Breast epithelium (tissue), 4 donors: ENCODE measurements around the gene P2RY12. TPM values are rescaled to one million over a fixed set of nuclear protein-coding genes. Genes with fewer than 3 reads are reported as not detected.

Experiments
- DNase-seq, 2 donors: peaks; one replicate each; pipeline ENCODE4 v3.0.0-alpha.2; 2019; ENCODE audit warnings: low spot score in 2 of 2
- H3K27ac ChIP-seq, 2 donors: fragments of 200-600 bp; sonication (generic) in 1 of 2; one replicate each; pipeline ENCODE4 v1.5.1; 2016 to 2019; ENCODE audit warnings: mild to moderate bottlenecking in 1 of 2
- H3K27me3 ChIP-seq, 2 donors: fragments of 200-600 bp; sonication (generic) in 1 of 2; one replicate each; pipeline versions ENCODE4 v1.5.1 to v1.6.0; 2017 to 2019; ENCODE audit warnings: control low read depth in 1 of 2, mild to moderate bottlenecking in 1 of 2
- H3K36me3 ChIP-seq: fragments of 200-600 bp; one replicate; pipeline ENCODE4 v1.5.1; 2019
- H3K4me1 ChIP-seq, 2 donors: fragments of 200-600 bp; sonication (generic); one replicate each; pipeline ENCODE4 v1.5.1; 2016 to 2019; ENCODE audit warnings: control low read depth in 1 of 2
- H3K4me3 ChIP-seq, 3 donors: fragments of 200-600 bp; sonication (generic); 1 replicate in 2 of 3; 2 replicates in 1 of 3; pipeline ENCODE4 v1.5.1; 2016 to 2019; ENCODE audit warnings: mild to moderate bottlenecking in 3 of 3, moderate library complexity in 2 of 3
- H3K9me3 ChIP-seq, 2 donors: fragments of 200-600 bp; sonication (generic) in 1 of 2; one replicate each; pipeline ENCODE4 v1.5.1; 2016 to 2019; ENCODE audit warnings: control low read depth in 1 of 2
- POLR2A ChIP-seq: fragments of 450-650 bp; IDR thresholded peaks from one replicate; pipeline ENCODE4 v1.6.1; 2016; ENCODE audit warnings: antibody characterized with exemption, mild to moderate bottlenecking, moderate library complexity
- POLR2AphosphoS5 ChIP-seq, 3 donors: sonication (generic); formaldehyde crosslinking; IDR thresholded peaks; one replicate each; pipeline ENCODE4 v1.6.1; 2017; ENCODE audit warnings: antibody characterized with exemption in 3 of 3
- intact Hi-C: fragments of 100-400 bp; cut with DNase I; formaldehyde crosslinking; loops from one replicate; pipeline ENCODE4 v1.15.1; 2023; ENCODE audit warnings: low total_unique reads
- total RNA-seq, 3 donors: library from RNA; depleted of rRNA; stranded (reverse); fragments of >200 nt; gene quantifications; one replicate each; pipeline ENCODE4 v1.1.0, GENCODE V29; 2016
- TF ChIP-seq, protein P1 (sequence below), 3 donors: fragments of 450-650 bp; IDR thresholded peaks; one replicate each; pipeline ENCODE4 v1.5.1; 2016 to 2017; ENCODE audit warnings: antibody characterized with exemption in 3 of 3, mild to moderate bottlenecking in 3 of 3, moderate library complexity in 3 of 3

P2RY12 gene
- total RNA-seq, 3 donors from 2014 or later, result 3.6 to 9.0 (median 3.7) TPM

GRCh38 chr3:151403246-151403645, 18.7 kb upstream of the P2RY12 start:
- Histone ChIP-seq H3K27me3 (no peaks in the 10 kb centered on the region), H3K4me3 (no peak overlapping the region), H3K27ac (no peak overlapping the region), H3K9me3 (no peaks in the 10 kb centered on the region), H3K4me1 (no peaks in the 10 kb centered on the region), H3K36me3 (no peaks in the 10 kb centered on the region)
- TF ChIP-seq POLR2AphosphoS5 (IDR thresholded peaks at IDR 0.05) (no peak), POLR2A (no peak)
- TF ChIP-seq, protein P1, sequence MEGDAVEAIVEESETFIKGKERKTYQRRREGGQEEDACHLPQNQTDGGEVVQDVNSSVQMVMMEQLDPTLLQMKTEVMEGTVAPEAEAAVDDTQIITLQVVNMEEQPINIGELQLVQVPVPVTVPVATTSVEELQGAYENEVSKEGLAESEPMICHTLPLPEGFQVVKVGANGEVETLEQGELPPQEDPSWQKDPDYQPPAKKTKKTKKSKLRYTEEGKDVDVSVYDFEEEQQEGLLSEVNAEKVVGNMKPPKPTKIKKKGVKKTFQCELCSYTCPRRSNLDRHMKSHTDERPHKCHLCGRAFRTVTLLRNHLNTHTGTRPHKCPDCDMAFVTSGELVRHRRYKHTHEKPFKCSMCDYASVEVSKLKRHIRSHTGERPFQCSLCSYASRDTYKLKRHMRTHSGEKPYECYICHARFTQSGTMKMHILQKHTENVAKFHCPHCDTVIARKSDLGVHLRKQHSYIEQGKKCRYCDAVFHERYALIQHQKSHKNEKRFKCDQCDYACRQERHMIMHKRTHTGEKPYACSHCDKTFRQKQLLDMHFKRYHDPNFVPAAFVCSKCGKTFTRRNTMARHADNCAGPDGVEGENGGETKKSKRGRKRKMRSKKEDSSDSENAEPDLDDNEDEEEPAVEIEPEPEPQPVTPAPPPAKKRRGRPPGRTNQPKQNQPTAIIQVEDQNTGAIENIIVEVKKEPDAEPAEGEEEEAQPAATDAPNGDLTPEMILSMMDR (IDR thresholded peaks at IDR 0.05), result no peak
- intact Hi-C loops, result no loop called here
- DNase-seq, result no peak

- H3K4me1 ChIP-seq, result no peaks in the 10 kb centered on the region
- DNase-seq, result no peak
- no peak overlapping the region for H3K27ac ChIP-seq
- H3K36me3 ChIP-seq, result no peaks in the 10 kb centered on the region
- H3K27me3 ChIP-seq, result no peaks in the 10 kb centered on the region
- intact Hi-C loops, result no loop called here
- TF ChIP-seq POLR2AphosphoS5 (IDR thresholded peaks at IDR 0.05) (no peak), POLR2A (no peak)
- TF ChIP-seq, protein P1 (IDR thresholded peaks at IDR 0.05), result no peak
- H3K9me3 ChIP-seq, result no peaks in the 10 kb centered on the region
- no peak overlapping the region for H3K4me3 ChIP-seq
Observed at GRCh38 chr3:151402349-151402748, 17.8 kb upstream of the P2RY12 start.

- no peak for DNase-seq
- Histone ChIP-seq H3K9me3 (no peaks in the 10 kb centered on the region), H3K4me1 (no peaks in the 10 kb centered on the region), H3K4me3 (no peak overlapping the region), H3K27ac (no peak overlapping the region), H3K27me3 (no peaks in the 10 kb centered on the region), H3K36me3 (no peaks in the 10 kb centered on the region)
- intact Hi-C loops, result no loop called here
- TF ChIP-seq POLR2A (no peak), POLR2AphosphoS5 (IDR thresholded peaks at IDR 0.05) (no peak)
- TF ChIP-seq, protein P1 (IDR thresholded peaks at IDR 0.05), result no peak
Observed at GRCh38 chr3:151400341-151400740, 15.8 kb upstream of the P2RY12 start.

GRCh38 chr3:151398895-151399294, 14.3 kb upstream of the P2RY12 start:
- no peak for DNase-seq
- H3K27me3 ChIP-seq, result no peaks in the 10 kb centered on the region
- intact Hi-C loops, result no loop called here
- TF ChIP-seq, protein P1 (IDR thresholded peaks at IDR 0.05), result no peak
- no peak for TF ChIP-seq POLR2A
- TF ChIP-seq POLR2AphosphoS5 (IDR thresholded peaks at IDR 0.05), result no peak
- H3K36me3 ChIP-seq, result no peaks in the 10 kb centered on the region
- no peak overlapping the region for H3K4me3 ChIP-seq
- H3K27ac ChIP-seq, result no peak overlapping the region
- no peaks in the 10 kb centered on the region for H3K4me1 ChIP-seq
- H3K9me3 ChIP-seq, result no peaks in the 10 kb centered on the region

DNA sequence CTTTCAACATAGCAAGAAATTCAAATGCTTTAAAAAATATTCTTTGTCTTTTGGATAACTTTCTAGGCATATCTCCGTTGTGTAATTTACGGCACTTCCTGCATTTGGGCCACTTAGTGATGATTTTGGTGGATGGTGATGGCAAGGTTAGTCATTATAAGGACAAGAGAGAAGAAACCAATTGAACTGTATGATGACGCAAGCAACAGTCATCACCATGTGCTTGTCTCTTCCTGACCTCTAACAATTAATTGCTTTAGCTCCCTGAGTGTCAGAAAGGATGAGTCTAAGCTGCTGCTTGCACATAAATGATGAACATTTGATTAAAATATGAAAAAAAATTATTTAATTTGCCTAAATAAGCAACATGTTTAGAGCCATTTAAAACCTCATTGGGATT, 11.3 kb upstream of the P2RY12 start:
- H3K4me1 ChIP-seq, result no peaks in the 10 kb centered on the region
- H3K27me3 ChIP-seq, result no peaks in the 10 kb centered on the region
- H3K4me3 ChIP-seq, result no peak overlapping the region
- no peak overlapping the region for H3K27ac ChIP-seq
- no peaks in the 10 kb centered on the region for H3K9me3 ChIP-seq
- TF ChIP-seq, protein P1 (IDR thresholded peaks at IDR 0.05), result no peak
- TF ChIP-seq POLR2A (no peak), POLR2AphosphoS5 (IDR thresholded peaks at IDR 0.05) (no peak)
- DNase-seq, result no peak
- no peaks in the 10 kb centered on the region for H3K36me3 ChIP-seq
- intact Hi-C loops, result no loop called here
